GM18526 (cell line): Measurements from ENCODE around the gene CEP128.

Experiments
- POLR2A ChIP-seq: IDR thresholded peaks from 3 replicates; pipeline ENCODE4 v1.6.1; 2011; ENCODE audit not compliant: insufficient read length; ENCODE audit errors: extremely low read depth

The CEP128 gene

GRCh38 chr14:80605536-80605935 lies 336.0 kb downstream of the CEP128 start:
- TF ChIP-seq POLR2A, result no peak

- no peak for TF ChIP-seq POLR2A
These were observed 338.6 kb downstream of the CEP128 start for GRCh38 chr14:80602946-80603345.

GRCh38 chr14:80587096-80587724 lies 354.3 kb downstream of the CEP128 start:
- no peak for TF ChIP-seq POLR2A

- TF ChIP-seq POLR2A, result no peak
These were observed 355.4 kb downstream of the CEP128 start for GRCh38 chr14:80586131-80586530.

GRCh38 chr14:80585506-80585835 lies 356.1 kb downstream of the CEP128 start:
- TF ChIP-seq POLR2A, result no peak

- no peak for TF ChIP-seq POLR2A
These were observed 356.6 kb downstream of the CEP128 start for GRCh38 chr14:80584744-80585505.

- TF ChIP-seq POLR2A, result no peak
These were observed 363.9 kb downstream of the CEP128 start for GRCh38 chr14:80577599-80577998.

- TF ChIP-seq POLR2A, result no peak
These were observed 365.1 kb downstream of the CEP128 start for GRCh38 chr14:80576401-80576800.

- no peak for TF ChIP-seq POLR2A
These were observed 365.8 kb downstream of the CEP128 start for GRCh38 chr14:80575763-80576162.

GRCh38 chr14:80572666-80573065 lies 368.9 kb downstream of the CEP128 start:
- no peak for TF ChIP-seq POLR2A

GRCh38 chr14:80570930-80571298 lies 370.6 kb downstream of the CEP128 start:
- no peak for TF ChIP-seq POLR2A

- no peak for TF ChIP-seq POLR2A
These were observed 373.5 kb downstream of the CEP128 start for GRCh38 chr14:80567905-80568536.

- no peak for TF ChIP-seq POLR2A
These were observed 376.5 kb downstream of the CEP128 start for GRCh38 chr14:80565001-80565400.

- TF ChIP-seq POLR2A, result no peak
These were observed 377.5 kb downstream of the CEP128 start for GRCh38 chr14:80564051-80564450.

GRCh38 chr14:80560800-80561657 lies 380.5 kb downstream of the CEP128 start:
- no peak for TF ChIP-seq POLR2A
